ENCODE measurements around the gene GSTK1.

DNA sequence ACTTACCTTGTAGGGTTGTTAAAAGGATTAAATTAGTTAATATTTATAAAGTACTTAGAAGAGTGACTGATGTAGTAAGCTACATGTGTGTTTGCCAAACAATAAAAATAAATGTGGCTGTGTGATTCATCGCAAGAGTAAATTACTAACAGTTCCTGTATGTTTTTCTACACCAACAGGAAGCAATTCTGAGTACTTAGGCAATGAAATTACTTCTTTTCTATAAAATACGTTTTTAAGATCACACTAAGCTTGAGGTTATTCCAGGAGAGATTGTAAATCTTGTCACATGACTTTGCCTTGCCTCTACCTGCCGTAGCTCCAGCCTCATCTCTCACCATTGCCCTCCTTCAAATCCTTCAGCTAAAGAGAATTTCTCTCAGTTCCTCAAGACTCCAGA, 18.1 kb upstream of the GSTK1 start:
- TF ChIP-seq, protein P1, sequence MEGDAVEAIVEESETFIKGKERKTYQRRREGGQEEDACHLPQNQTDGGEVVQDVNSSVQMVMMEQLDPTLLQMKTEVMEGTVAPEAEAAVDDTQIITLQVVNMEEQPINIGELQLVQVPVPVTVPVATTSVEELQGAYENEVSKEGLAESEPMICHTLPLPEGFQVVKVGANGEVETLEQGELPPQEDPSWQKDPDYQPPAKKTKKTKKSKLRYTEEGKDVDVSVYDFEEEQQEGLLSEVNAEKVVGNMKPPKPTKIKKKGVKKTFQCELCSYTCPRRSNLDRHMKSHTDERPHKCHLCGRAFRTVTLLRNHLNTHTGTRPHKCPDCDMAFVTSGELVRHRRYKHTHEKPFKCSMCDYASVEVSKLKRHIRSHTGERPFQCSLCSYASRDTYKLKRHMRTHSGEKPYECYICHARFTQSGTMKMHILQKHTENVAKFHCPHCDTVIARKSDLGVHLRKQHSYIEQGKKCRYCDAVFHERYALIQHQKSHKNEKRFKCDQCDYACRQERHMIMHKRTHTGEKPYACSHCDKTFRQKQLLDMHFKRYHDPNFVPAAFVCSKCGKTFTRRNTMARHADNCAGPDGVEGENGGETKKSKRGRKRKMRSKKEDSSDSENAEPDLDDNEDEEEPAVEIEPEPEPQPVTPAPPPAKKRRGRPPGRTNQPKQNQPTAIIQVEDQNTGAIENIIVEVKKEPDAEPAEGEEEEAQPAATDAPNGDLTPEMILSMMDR (IDR thresholded peaks at IDR 0.05) = no peak
- no peak for TF ChIP-seq POLR2A (IDR thresholded peaks at IDR 0.05)
